SK-N-SH (cell line): Measurements from ENCODE around the gene ATG2A. TPM values are rescaled to one million over a fixed set of nuclear protein-coding genes. Genes with fewer than 3 reads are reported as not detected.

ENCODE experiments used
- CTCF ChIA-PET: fragments of 300-600, 350-600 bp; formaldehyde crosslinking; extraction: SDS; loops from one replicate; lab custom pipeline; 2021; lab: Yijun Ruan, JAX
- POLR2A ChIA-PET: fragments of 350-600 bp; sonication (Branson Sonifier 250); formaldehyde crosslinking; extraction: SDS; loops from one replicate; lab custom pipeline; 2020; ENCODE audit warnings: antibody characterized with exemption, inconsistent platforms; lab: Yijun Ruan, JAX
- DNase-seq: peaks from one replicate; pipeline ENCODE4 v3.0.0; 2012
- H2AFZ ChIP-seq: fragments of 200-600 bp; sonication (generic); 2 replicates; pipeline ENCODE4 v1.8.1; 2016; ENCODE audit warnings: antibody characterized with exemption, mild to moderate bottlenecking, low read depth
- H3F3A ChIP-seq: fragments of 200-600 bp; sonication (generic); replicated peaks from 2 replicates; pipeline ENCODE3; 2016; ENCODE audit warnings: antibody characterized with exemption, mild to moderate bottlenecking; ENCODE audit not compliant: insufficient read depth
- H3K27ac ChIP-seq, 2 experiments: fragments of 200-500 bp in 1 of 2; fragments of 200-600 bp in 1 of 2; sonication (Bioruptor generic) in 1 of 2; sonication (generic), shearing (Covaris generic) in 1 of 2; 2 replicates each; pipeline versions ENCODE4 v1.5.1 to v1.6.1; 2014 to 2016; ENCODE audit warnings: low read depth in 2 of 2, inconsistent platforms in 1 of 2, low read length in 1 of 2, mild to moderate bottlenecking in 1 of 2, mixed read lengths in 1 of 2
- H3K27me3 ChIP-seq: fragments of 200-600 bp; sonication (generic), shearing (Covaris generic); 2 replicates; pipeline ENCODE4 v1.6.1; 2016; ENCODE audit warnings: mixed run types; ENCODE audit not compliant: insufficient read depth
- H3K36me3 ChIP-seq, 2 experiments: fragments of 200-500 bp in 1 of 2; fragments of 200-600 bp in 1 of 2; sonication (Bioruptor generic) in 1 of 2; sonication (generic) in 1 of 2; replicated peaks in 1 of 2; 2 replicates each; pipeline versions ENCODE3 to v1.5.1; 2014 to 2016; ENCODE audit warnings: low read length in 1 of 2, mild to moderate bottlenecking in 1 of 2; ENCODE audit not compliant: insufficient read depth in 2 of 2, control insufficient read depth in 1 of 2
- H3K4me1 ChIP-seq, 2 experiments: fragments of 200-500 bp in 1 of 2; fragments of 200-600 bp in 1 of 2; sonication (Bioruptor generic) in 1 of 2; sonication (generic), shearing (Covaris generic) in 1 of 2; 2 replicates each; pipeline versions ENCODE4 v1.5.1 to v1.6.1; 2014 to 2016; ENCODE audit warnings: low read depth in 1 of 2, low read length in 1 of 2, mixed run types in 1 of 2; ENCODE audit not compliant: insufficient read depth in 2 of 2, control insufficient read depth in 1 of 2
- H3K4me2 ChIP-seq: fragments of 200-600 bp; sonication (generic), shearing (Covaris generic); 2 replicates; pipeline ENCODE4 v1.6.1; 2017; ENCODE audit warnings: mixed run types
- H3K4me3 ChIP-seq, 2 experiments: fragments of 200-500 bp in 1 of 2; fragments of 200-600 bp in 1 of 2; sonication (Bioruptor generic) in 1 of 2; sonication (generic), shearing (Covaris generic) in 1 of 2; 2 replicates each; pipeline versions ENCODE4 v1.5.1 to v1.8.1; 2014 to 2016; ENCODE audit warnings: low read depth in 2 of 2, inconsistent platforms in 1 of 2, low read length in 1 of 2, mild to moderate bottlenecking in 1 of 2, mixed read lengths in 1 of 2, moderate library complexity in 1 of 2
- H3K79me2 ChIP-seq: fragments of 200-600 bp; sonication (generic); 2 replicates; pipeline ENCODE4 v1.8.1; 2017; ENCODE audit warnings: mild to moderate bottlenecking; ENCODE audit not compliant: insufficient read depth
- H3K9ac ChIP-seq: fragments of 200-600 bp; sonication (generic); 2 replicates; pipeline ENCODE4 v1.6.1; 2017; ENCODE audit warnings: mixed run types
- H3K9me2 ChIP-seq: fragments of 200-600 bp; sonication (generic); 2 replicates; pipeline ENCODE4 v1.6.1; 2017; ENCODE audit warnings: mixed run types
- H3K9me3 ChIP-seq: fragments of 200-600 bp; sonication (generic); 2 replicates; pipeline ENCODE4 v1.6.1; 2017; ENCODE audit warnings: mixed run types, mild to moderate bottlenecking, moderate library complexity
- H4K20me1 ChIP-seq: fragments of 200-600 bp; sonication (generic); 2 replicates; pipeline ENCODE4 v1.6.1; 2017; ENCODE audit warnings: mild to moderate bottlenecking, mixed run types; ENCODE audit not compliant: insufficient read depth
- CHD2 ChIP-seq: fragments of 150-350 bp; IDR thresholded peaks from 2 replicates; pipeline ENCODE4 v1.6.1; 2018; ENCODE audit warnings: low read length; ENCODE audit not compliant: partially characterized antibody
- ELF1 ChIP-seq: IDR thresholded peaks from 2 replicates; pipeline ENCODE4 v1.4.0; 2012
- FOSL2 ChIP-seq: IDR thresholded peaks from 2 replicates; pipeline ENCODE4 v1.4.0; 2012; ENCODE audit warnings: low read depth, mild to moderate bottlenecking, moderate library complexity, borderline replicate concordance
- RAD21 ChIP-seq: IDR thresholded peaks from 2 replicates; pipeline ENCODE4 v1.6.1; 2012; ENCODE audit warnings: mild to moderate bottlenecking, low read length
- WGBS: methylation state at CpG from one replicate; pipeline ENCODE4 v1.1.6; 2017; ENCODE audit warnings: low lambda C conversion rate; 5-methylcytosine and 5-hydroxymethylcytosine counted together
- polyA plus RNA-seq, 3 experiments: library from polyadenylated mRNA; depleted of rRNA; stranded (reverse); fragments of >200 nt; gene quantifications; 2 replicates each; pipeline ENCODE4 v1.2.3, GENCODE V29; 2012
- TF ChIP-seq, protein P1 (sequence below): IDR thresholded peaks from 2 replicates; pipeline ENCODE4 v1.4.0; 2012; ENCODE audit warnings: low read depth
- TF ChIP-seq, protein P2 (sequence below): fragments of 200-600 bp; sonication (generic); IDR thresholded peaks from 2 replicates; pipeline ENCODE4 v1.6.1; 2017; ENCODE audit warnings: antibody characterized with exemption, mild to moderate bottlenecking, moderate library complexity

ATG2A gene
- polyA plus RNA-seq, 1 of the 3 experiments (the other 2 are of a cell fraction): 7.1 TPM

DNA sequence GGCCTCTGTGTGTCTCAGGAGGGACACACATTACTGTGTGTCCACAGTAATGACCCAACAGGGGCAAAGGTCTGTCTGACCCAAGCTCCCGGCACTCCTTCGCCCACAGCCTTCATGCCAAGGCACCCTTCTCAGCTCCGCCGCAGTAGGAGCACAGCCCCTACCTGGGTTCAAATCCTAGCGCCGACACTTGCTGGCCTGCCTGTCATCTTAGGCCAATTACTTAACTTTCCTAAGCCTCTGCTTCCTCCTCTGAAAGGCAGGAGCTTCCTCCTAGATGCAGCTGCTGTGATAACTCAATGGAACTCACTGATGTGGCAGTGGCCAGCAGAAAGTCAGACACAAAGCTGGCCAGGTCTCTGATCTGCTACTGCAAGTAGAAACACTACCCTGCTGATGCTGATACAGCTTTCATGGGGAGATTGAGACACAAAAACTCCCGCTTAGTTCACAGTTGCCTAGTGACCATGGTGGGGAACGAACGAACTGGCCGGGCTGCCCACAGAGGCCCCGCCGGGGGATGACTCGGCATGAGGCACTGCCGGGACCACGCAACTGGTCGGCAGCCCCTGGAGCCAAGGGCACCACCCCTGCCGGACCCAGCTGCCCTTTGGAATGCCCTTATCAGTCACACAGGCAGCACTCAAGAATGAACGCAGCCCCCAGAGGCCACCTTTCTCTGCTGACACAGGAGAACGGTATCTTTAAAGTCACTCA lies 46.7 kb downstream of the ATG2A start:
- Histone ChIP-seq H3K9me2 (no peaks in the 10 kb centered on the region), H3K27me3 (no peaks in the 10 kb centered on the region), H4K20me1 (peaks cover 86% of the 10 kb centered on the region), H3K27ac (peak overlapping the region in 1 of 2 experiments; percentile 58; a peak in 2 of 4 replicates), H3K4me3 (peak overlapping the region in 1 of 2 experiments; percentile 13; a peak in 1 of 4 replicates), H3K9ac (peak overlapping the region; percentile 49; the same call in 1 of the 2 replicates), H3K79me2 (peaks cover 95% of the 10 kb centered on the region), H2AFZ (no peak overlapping the region), H3K36me3 (peaks cover 30% of the 10 kb centered on the region in 2 experiments), H3F3A (peaks cover 17% of the 10 kb centered on the region), H3K9me3 (no peaks in the 10 kb centered on the region), H3K4me1 (peaks cover 2 to 28% of the 10 kb centered on the region in 2 experiments; a peak in 3 of 4 replicates), H3K4me2 (peak overlapping the region; percentile 68)
- ChIA-PET POLR2A (no interaction called here), CTCF (interaction anchor here (3.8 kb wide), 1 partner anchor 23 kb away, joined by 34 read pairs; no protein-coding TSS in a partner anchor)
- 57% methylated on average over 16 of the region's 19 CpGs for WGBS
- no peak for TF ChIP-seq ELF1
- TF ChIP-seq, protein P1, sequence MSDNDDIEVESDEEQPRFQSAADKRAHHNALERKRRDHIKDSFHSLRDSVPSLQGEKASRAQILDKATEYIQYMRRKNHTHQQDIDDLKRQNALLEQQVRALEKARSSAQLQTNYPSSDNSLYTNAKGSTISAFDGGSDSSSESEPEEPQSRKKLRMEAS: no peak
- TF ChIP-seq FOSL2: peak; percentile 22; the same call in 1 of the 2 replicates
- DNase-seq: no peak

DNA sequence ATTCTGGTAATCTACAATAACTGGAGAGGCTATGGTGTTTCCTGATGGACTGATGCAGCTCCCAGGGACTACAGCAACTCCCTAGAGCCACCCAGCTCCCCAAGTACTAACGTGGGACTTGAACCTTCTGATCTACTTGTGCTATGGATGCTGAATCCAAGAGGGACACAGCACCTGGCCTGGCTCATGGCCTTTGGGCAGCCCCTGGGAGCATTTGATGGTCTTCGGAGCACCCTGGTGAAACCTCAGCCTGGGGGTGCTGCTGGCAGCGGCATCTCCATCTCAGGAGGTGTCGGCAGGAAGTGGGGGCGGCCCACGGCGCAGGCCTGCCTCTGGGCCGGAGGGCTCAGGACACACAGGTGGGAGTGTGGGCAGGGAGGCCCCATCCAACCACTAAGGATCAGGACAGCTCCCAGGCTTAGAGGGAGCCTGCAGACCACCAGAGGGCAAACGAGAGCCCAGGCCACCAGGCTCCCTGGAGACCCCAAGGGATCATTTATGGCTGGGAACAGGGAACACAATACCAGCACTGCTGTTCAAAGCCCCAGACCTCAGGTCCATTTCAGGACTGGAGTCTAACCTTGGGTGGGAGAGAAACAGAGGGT lies 47.3 kb downstream of the ATG2A start:
- Histone ChIP-seq H3K4me2 (peak overlapping the region; percentile 68), H3K4me3 (peak overlapping the region in 1 of 2 experiments; percentile 13; a peak in 1 of 4 replicates), H3K27me3 (no peaks in the 10 kb centered on the region), H3K9me3 (no peaks in the 10 kb centered on the region), H4K20me1 (peaks cover 86% of the 10 kb centered on the region), H3F3A (peaks cover 17% of the 10 kb centered on the region), H3K27ac (peak overlapping the region in 1 of 2 experiments; percentile 58; a peak in 2 of 4 replicates), H3K36me3 (peaks cover 27 to 30% of the 10 kb centered on the region in 2 experiments), H3K9ac (peak overlapping the region; percentile 27; the same call in 1 of the 2 replicates), H2AFZ (no peak overlapping the region), H3K9me2 (no peaks in the 10 kb centered on the region), H3K4me1 (peaks cover 2 to 28% of the 10 kb centered on the region in 2 experiments; a peak in 3 of 4 replicates), H3K79me2 (peaks cover 95% of the 10 kb centered on the region)
- POLR2A ChIA-PET: no interaction called here
- 87% methylated on average over 2 of the region's 9 CpGs for WGBS
- TF ChIP-seq CHD2 (no peak), RAD21 (0 out of 2 replicates have a peak, but pooled peaks have one; percentile 6)
- TF ChIP-seq, protein P2, sequence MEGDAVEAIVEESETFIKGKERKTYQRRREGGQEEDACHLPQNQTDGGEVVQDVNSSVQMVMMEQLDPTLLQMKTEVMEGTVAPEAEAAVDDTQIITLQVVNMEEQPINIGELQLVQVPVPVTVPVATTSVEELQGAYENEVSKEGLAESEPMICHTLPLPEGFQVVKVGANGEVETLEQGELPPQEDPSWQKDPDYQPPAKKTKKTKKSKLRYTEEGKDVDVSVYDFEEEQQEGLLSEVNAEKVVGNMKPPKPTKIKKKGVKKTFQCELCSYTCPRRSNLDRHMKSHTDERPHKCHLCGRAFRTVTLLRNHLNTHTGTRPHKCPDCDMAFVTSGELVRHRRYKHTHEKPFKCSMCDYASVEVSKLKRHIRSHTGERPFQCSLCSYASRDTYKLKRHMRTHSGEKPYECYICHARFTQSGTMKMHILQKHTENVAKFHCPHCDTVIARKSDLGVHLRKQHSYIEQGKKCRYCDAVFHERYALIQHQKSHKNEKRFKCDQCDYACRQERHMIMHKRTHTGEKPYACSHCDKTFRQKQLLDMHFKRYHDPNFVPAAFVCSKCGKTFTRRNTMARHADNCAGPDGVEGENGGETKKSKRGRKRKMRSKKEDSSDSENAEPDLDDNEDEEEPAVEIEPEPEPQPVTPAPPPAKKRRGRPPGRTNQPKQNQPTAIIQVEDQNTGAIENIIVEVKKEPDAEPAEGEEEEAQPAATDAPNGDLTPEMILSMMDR: peak; percentile 37
- CTCF ChIA-PET: interaction anchor here (0.6 to 3.8 kb wide), 8 partner anchors 8 to 242 kb away, joined by 3 to 34 read pairs (median 3); partner anchors contain the start of gene TM7SF2
- DNase-seq: no peak
